HEK293 (cell line): ENCODE measurements around the gene GDAP1L1.

ENCODE experiments used
- HOXA7 ChIP-seq: sonication (generic); formaldehyde crosslinking; IDR thresholded peaks from 2 replicates; pipeline ENCODE4 v1.8.1; 2022; ENCODE audit warnings: missing genetic modification reagents, borderline replicate concordance
- KLF8 ChIP-seq: fragments of 450-650 bp; formaldehyde crosslinking; IDR thresholded peaks from 2 replicates; pipeline ENCODE4 v1.5.1; 2016; ENCODE audit warnings: missing biosample characterization, missing genetic modification characterization
- KLF9 ChIP-seq: fragments of 450-650 bp; formaldehyde crosslinking; IDR thresholded peaks from 2 replicates; pipeline ENCODE4 v1.5.1; 2016; ENCODE audit warnings: missing biosample characterization, missing genetic modification characterization, low read depth
- MZF1 ChIP-seq: fragments of 450-650 bp; formaldehyde crosslinking; IDR thresholded peaks from 2 replicates; pipeline ENCODE4 v1.5.1; 2017; ENCODE audit warnings: missing biosample characterization, missing genetic modification characterization, borderline replicate concordance
- SCRT2 ChIP-seq: fragments of 450-650 bp; formaldehyde crosslinking; IDR thresholded peaks from 2 replicates; pipeline ENCODE4 v1.5.1; 2016; ENCODE audit warnings: missing biosample characterization, missing genetic modification characterization
- SETDB1 ChIP-seq: IDR thresholded peaks from one replicate; pipeline ENCODE4 v1.6.1; 2017; ENCODE audit warnings: mild to moderate bottlenecking, low read length, moderate library complexity, mixed read lengths; ENCODE audit not compliant: insufficient read length
- ZNF10 ChIP-seq: fragments of 450-650 bp; formaldehyde crosslinking; IDR thresholded peaks from 2 replicates; pipeline ENCODE4 v1.5.1; 2017; ENCODE audit warnings: missing biosample characterization, missing genetic modification characterization
- ZNF114 ChIP-seq: fragments of 450-650 bp; formaldehyde crosslinking; IDR thresholded peaks from 2 replicates; pipeline ENCODE4 v1.5.0; 2017; ENCODE audit warnings: missing biosample characterization, missing genetic modification characterization
- ZNF184 ChIP-seq: fragments of 450-650 bp; IDR thresholded peaks from 2 replicates; pipeline ENCODE4 v1.5.1; 2018; ENCODE audit warnings: missing biosample characterization, mild to moderate bottlenecking, missing genetic modification characterization
- ZNF211 ChIP-seq: fragments of 450-650 bp; formaldehyde crosslinking; IDR thresholded peaks from 2 replicates; pipeline ENCODE4 v1.5.1; 2016; ENCODE audit warnings: low read depth, missing biosample characterization, missing genetic modification characterization
- ZNF292 ChIP-seq: fragments of 450-650 bp; formaldehyde crosslinking; IDR thresholded peaks from 2 replicates; pipeline ENCODE4 v1.5.1; 2016; ENCODE audit warnings: low read depth, missing biosample characterization, missing genetic modification characterization, borderline replicate concordance
- ZNF433 ChIP-seq: fragments of 450-650 bp; formaldehyde crosslinking; IDR thresholded peaks from 2 replicates; pipeline ENCODE4 v1.5.1; 2016; ENCODE audit warnings: missing biosample characterization, missing genetic modification characterization, low read depth
- ZNF473 ChIP-seq: fragments of 450-650 bp; formaldehyde crosslinking; IDR thresholded peaks from 2 replicates; pipeline ENCODE4 v1.5.1; 2017; ENCODE audit warnings: missing biosample characterization, missing genetic modification characterization
- ZNF510 ChIP-seq: fragments of 450-650 bp; formaldehyde crosslinking; IDR thresholded peaks from 2 replicates; pipeline ENCODE4 v1.5.1; 2018; ENCODE audit warnings: mild to moderate bottlenecking, missing genetic modification characterization, missing biosample characterization; ENCODE audit not compliant: insufficient replicate concordance
- ZNF571 ChIP-seq: fragments of 450-650 bp; formaldehyde crosslinking; IDR thresholded peaks from 2 replicates; pipeline ENCODE4 v1.5.0; 2017; ENCODE audit warnings: missing biosample characterization, missing genetic modification characterization
- ZNF707 ChIP-seq: fragments of 450-650 bp; formaldehyde crosslinking; IDR thresholded peaks from 2 replicates; pipeline ENCODE4 v1.5.1; 2016; ENCODE audit warnings: missing biosample characterization, missing genetic modification characterization
- ZNF777 ChIP-seq: fragments of 450-650 bp; formaldehyde crosslinking; IDR thresholded peaks from 2 replicates; pipeline ENCODE4 v1.5.1; 2017; ENCODE audit warnings: missing biosample characterization, missing genetic modification characterization, borderline replicate concordance
- ZNF785 ChIP-seq: fragments of 450-650 bp; formaldehyde crosslinking; IDR thresholded peaks from 2 replicates; pipeline ENCODE4 v1.5.1; 2016; ENCODE audit warnings: missing biosample characterization, missing genetic modification characterization
- TF ChIP-seq, protein P1 (sequence below): sonication (generic); formaldehyde crosslinking; IDR thresholded peaks from 2 replicates; pipeline ENCODE4 v1.8.1; 2022; ENCODE audit warnings: mild to moderate bottlenecking, moderate library complexity, missing genetic modification reagents
- TF ChIP-seq, protein P2 (sequence below): fragments of 450-650 bp; formaldehyde crosslinking; IDR thresholded peaks from 2 replicates; pipeline ENCODE4 v1.5.1; 2016; ENCODE audit warnings: missing biosample characterization, missing genetic modification characterization, borderline replicate concordance
- TF ChIP-seq, protein P3 (sequence below): fragments of 450-650 bp; IDR thresholded peaks from 2 replicates; pipeline ENCODE4 v1.5.1; 2018; ENCODE audit warnings: missing biosample characterization, mild to moderate bottlenecking, missing genetic modification characterization
- TF ChIP-seq, protein P4 (sequence below): fragments of 450-650 bp; formaldehyde crosslinking; IDR thresholded peaks from 2 replicates; pipeline ENCODE4 v1.5.1; 2016; ENCODE audit warnings: missing biosample characterization, missing genetic modification characterization, borderline replicate concordance
- TF ChIP-seq, protein P5 (sequence below): fragments of 450-650 bp; formaldehyde crosslinking; IDR thresholded peaks from 2 replicates; pipeline ENCODE4 v1.5.1; 2016; ENCODE audit warnings: missing biosample characterization, missing genetic modification characterization
- TF ChIP-seq, protein P6 (sequence below): fragments of 450-650 bp; formaldehyde crosslinking; IDR thresholded peaks from 2 replicates; pipeline ENCODE4 v1.5.1; 2016; ENCODE audit warnings: missing biosample characterization, missing genetic modification characterization
- TF ChIP-seq, protein P7 (sequence below): fragments of 450-650 bp; formaldehyde crosslinking; IDR thresholded peaks from 2 replicates; pipeline ENCODE4 v1.5.1; 2016; ENCODE audit warnings: missing biosample characterization, missing genetic modification characterization

Gene GDAP1L1

DNA sequence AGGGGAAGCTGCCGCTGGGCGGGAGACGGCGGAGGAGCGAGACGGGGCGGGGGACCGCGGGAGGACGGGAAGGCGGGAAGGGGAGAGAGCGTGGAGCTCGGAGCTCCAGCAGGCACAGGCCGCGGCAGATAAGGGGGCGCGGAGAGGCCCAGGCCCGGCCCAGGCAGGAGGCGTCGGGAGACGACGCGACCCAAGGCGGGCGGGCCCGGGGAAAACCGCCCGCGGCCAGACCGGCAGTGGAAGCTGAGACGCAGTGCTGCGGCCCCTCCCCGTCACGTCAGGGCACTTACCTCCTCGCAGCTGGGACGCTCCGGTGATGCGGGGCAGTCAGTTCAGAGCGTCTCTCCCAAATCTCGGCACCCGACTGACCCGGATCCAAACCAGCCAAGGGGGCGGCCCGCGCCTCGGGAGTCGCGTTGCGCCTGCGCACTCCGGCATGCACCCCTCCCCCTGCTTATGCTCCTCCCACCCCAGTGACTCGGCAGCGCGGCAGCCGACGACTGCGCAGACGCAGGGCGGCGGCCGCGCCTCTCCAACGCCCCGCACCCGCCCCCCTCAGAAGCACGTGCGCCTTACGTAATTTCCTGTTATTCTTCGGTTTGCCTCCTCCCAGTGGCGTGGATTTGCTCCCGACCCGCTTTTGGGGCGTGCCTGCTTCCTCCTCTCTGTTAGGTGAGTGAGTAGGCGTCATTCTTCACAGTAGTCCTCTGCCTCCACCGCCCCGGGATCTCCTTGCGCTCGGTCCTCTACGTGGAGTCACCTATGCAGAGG is 36.5 kb upstream of the GDAP1L1 start, which contains the start of gene OSER1 (continued):
- no peak for TF ChIP-seq ZNF114 (tag by site-specific recombination)
- peak; percentile 97 for TF ChIP-seq KLF9 (tag by site-specific recombination)
- TF ChIP-seq, protein P1, sequence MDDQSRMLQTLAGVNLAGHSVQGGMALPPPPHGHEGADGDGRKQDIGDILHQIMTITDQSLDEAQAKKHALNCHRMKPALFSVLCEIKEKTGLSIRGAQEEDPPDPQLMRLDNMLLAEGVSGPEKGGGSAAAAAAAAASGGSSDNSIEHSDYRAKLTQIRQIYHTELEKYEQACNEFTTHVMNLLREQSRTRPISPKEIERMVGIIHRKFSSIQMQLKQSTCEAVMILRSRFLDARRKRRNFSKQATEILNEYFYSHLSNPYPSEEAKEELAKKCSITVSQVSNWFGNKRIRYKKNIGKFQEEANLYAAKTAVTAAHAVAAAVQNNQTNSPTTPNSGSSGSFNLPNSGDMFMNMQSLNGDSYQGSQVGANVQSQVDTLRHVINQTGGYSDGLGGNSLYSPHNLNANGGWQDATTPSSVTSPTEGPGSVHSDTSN (CRISPR knock-in tag), result no peak
- TF ChIP-seq ZNF707 (tag by site-specific recombination), result no peak
- TF ChIP-seq, protein P2, sequence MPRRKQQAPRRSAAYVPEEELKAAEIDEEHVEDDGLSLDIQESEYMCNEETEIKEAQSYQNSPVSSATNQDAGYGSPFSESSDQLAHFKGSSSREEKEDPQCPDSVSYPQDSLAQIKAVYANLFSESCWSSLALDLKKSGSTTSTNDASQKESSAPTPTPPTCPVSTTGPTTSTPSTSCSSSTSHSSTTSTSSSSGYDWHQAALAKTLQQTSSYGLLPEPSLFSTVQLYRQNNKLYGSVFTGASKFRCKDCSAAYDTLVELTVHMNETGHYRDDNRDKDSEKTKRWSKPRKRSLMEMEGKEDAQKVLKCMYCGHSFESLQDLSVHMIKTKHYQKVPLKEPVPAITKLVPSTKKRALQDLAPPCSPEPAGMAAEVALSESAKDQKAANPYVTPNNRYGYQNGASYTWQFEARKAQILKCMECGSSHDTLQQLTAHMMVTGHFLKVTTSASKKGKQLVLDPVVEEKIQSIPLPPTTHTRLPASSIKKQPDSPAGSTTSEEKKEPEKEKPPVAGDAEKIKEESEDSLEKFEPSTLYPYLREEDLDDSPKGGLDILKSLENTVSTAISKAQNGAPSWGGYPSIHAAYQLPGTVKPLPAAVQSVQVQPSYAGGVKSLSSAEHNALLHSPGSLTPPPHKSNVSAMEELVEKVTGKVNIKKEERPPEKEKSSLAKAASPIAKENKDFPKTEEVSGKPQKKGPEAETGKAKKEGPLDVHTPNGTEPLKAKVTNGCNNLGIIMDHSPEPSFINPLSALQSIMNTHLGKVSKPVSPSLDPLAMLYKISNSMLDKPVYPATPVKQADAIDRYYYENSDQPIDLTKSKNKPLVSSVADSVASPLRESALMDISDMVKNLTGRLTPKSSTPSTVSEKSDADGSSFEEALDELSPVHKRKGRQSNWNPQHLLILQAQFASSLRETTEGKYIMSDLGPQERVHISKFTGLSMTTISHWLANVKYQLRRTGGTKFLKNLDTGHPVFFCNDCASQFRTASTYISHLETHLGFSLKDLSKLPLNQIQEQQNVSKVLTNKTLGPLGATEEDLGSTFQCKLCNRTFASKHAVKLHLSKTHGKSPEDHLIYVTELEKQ (tag by site-specific recombination), result no peak; the same call in 1 of the 2 replicates
- no peak for TF ChIP-seq ZNF473
- TF ChIP-seq KLF8 (tag by site-specific recombination), result peak; percentile 95
- TF ChIP-seq, protein P3, sequence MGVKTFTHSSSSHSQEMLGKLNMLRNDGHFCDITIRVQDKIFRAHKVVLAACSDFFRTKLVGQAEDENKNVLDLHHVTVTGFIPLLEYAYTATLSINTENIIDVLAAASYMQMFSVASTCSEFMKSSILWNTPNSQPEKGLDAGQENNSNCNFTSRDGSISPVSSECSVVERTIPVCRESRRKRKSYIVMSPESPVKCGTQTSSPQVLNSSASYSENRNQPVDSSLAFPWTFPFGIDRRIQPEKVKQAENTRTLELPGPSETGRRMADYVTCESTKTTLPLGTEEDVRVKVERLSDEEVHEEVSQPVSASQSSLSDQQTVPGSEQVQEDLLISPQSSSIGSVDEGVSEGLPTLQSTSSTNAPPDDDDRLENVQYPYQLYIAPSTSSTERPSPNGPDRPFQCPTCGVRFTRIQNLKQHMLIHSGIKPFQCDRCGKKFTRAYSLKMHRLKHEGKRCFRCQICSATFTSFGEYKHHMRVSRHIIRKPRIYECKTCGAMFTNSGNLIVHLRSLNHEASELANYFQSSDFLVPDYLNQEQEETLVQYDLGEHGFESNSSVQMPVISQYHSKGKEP (tag by site-specific recombination), result no peak
- TF ChIP-seq, protein P4, sequence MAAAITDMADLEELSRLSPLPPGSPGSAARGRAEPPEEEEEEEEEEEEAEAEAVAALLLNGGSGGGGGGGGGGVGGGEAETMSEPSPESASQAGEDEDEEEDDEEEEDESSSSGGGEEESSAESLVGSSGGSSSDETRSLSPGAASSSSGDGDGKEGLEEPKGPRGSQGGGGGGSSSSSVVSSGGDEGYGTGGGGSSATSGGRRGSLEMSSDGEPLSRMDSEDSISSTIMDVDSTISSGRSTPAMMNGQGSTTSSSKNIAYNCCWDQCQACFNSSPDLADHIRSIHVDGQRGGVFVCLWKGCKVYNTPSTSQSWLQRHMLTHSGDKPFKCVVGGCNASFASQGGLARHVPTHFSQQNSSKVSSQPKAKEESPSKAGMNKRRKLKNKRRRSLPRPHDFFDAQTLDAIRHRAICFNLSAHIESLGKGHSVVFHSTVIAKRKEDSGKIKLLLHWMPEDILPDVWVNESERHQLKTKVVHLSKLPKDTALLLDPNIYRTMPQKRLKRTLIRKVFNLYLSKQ (tag by site-specific recombination), result no peak
- TF ChIP-seq ZNF785 (tag by site-specific recombination), result no peak
- TF ChIP-seq MZF1 (tag by site-specific recombination), result no peak; the same call in 1 of the 2 replicates
- TF ChIP-seq, protein P5, sequence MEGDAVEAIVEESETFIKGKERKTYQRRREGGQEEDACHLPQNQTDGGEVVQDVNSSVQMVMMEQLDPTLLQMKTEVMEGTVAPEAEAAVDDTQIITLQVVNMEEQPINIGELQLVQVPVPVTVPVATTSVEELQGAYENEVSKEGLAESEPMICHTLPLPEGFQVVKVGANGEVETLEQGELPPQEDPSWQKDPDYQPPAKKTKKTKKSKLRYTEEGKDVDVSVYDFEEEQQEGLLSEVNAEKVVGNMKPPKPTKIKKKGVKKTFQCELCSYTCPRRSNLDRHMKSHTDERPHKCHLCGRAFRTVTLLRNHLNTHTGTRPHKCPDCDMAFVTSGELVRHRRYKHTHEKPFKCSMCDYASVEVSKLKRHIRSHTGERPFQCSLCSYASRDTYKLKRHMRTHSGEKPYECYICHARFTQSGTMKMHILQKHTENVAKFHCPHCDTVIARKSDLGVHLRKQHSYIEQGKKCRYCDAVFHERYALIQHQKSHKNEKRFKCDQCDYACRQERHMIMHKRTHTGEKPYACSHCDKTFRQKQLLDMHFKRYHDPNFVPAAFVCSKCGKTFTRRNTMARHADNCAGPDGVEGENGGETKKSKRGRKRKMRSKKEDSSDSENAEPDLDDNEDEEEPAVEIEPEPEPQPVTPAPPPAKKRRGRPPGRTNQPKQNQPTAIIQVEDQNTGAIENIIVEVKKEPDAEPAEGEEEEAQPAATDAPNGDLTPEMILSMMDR (tag by site-specific recombination), result no peak
- TF ChIP-seq ZNF777 (tag by site-specific recombination), result no peak; the same call in 1 of the 2 replicates
- no peak for TF ChIP-seq SCRT2 (tag by site-specific recombination)
- TF ChIP-seq ZNF211, result no peak
- TF ChIP-seq ZNF510 (tag by site-specific recombination), result no peak
- no peak for TF ChIP-seq ZNF433 (tag by site-specific recombination)
- no peak for TF ChIP-seq SETDB1
- TF ChIP-seq, protein P6, sequence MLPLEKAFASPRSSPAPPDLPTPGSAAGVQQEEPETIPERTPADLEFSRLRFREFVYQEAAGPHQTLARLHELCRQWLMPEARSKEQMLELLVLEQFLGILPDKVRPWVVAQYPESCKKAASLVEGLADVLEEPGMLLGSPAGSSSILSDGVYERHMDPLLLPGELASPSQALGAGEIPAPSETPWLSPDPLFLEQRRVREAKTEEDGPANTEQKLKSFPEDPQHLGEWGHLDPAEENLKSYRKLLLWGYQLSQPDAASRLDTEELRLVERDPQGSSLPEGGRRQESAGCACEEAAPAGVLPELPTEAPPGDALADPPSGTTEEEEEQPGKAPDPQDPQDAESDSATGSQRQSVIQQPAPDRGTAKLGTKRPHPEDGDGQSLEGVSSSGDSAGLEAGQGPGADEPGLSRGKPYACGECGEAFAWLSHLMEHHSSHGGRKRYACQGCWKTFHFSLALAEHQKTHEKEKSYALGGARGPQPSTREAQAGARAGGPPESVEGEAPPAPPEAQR (tag by site-specific recombination), result no peak
- TF ChIP-seq, protein P7, sequence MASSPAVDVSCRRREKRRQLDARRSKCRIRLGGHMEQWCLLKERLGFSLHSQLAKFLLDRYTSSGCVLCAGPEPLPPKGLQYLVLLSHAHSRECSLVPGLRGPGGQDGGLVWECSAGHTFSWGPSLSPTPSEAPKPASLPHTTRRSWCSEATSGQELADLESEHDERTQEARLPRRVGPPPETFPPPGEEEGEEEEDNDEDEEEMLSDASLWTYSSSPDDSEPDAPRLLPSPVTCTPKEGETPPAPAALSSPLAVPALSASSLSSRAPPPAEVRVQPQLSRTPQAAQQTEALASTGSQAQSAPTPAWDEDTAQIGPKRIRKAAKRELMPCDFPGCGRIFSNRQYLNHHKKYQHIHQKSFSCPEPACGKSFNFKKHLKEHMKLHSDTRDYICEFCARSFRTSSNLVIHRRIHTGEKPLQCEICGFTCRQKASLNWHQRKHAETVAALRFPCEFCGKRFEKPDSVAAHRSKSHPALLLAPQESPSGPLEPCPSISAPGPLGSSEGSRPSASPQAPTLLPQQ (tag by site-specific recombination), result no peak; the same call in 1 of the 2 replicates
- TF ChIP-seq HOXA7 (CRISPR knock-in tag), result no peak
- no peak for TF ChIP-seq ZNF292
- no peak for TF ChIP-seq ZNF10
- 0 out of 2 replicates have a peak, but pooled peaks have one; percentile 39 for TF ChIP-seq ZNF184
- no peak for TF ChIP-seq ZNF571 (tag by site-specific recombination)
